Measurements from ENCODE around the gene KRTAP1-1. TPM values are rescaled to one million over a fixed set of nuclear protein-coding genes. Genes with fewer than 3 reads are reported as not detected.
"Not testable (repeated sequence)": the region's sequence is repeated elsewhere in the genome, so short reads cannot be mapped to it uniquely, and the experiment has no call there.

Gene KRTAP1-1
- total and polyA plus RNA-seq, 4 donors, result not detected

GRCh38 chr17:41009301-41009760 is 31.9 kb downstream of the KRTAP1-1 start:
- DNase-seq, result no peak
- Histone ChIP-seq H3K27me3 (ENCODE audit: control insufficient read depth in 1 of 2, insufficient read depth in 2 of 2, low read length in 1 of 2) (no peaks in the 10 kb centered on the region), H3K4me3 (ENCODE audit: low read length in 2 of 2) (no peak overlapping the region), H3K27ac (ENCODE audit: low read depth in 1 of 2, low read length in 2 of 2) (no peak overlapping the region), H3K36me3 (ENCODE audit: control insufficient read depth in 1 of 2, insufficient read depth in 2 of 2, low read length in 1 of 2) (no peaks in the 10 kb centered on the region), H3K9me3 (ENCODE audit: control insufficient read depth, low read length) (no peaks in the 10 kb centered on the region), H3K4me1 (ENCODE audit: control insufficient read depth in 1 of 2, insufficient read depth in 2 of 2, low read length in 2 of 2) (no peaks in the 10 kb centered on the region)
- intact Hi-C loops (cut with DNase I), result no loop called here
- ATAC-seq (ENCODE audit: low FRiP score), result no peak
- 40 to 46% methylated on average over 4 of the region's 4 CpGs for WGBS, 2 donors

- WGBS, 2 donors, result 79 to 83% methylated on average over 8 of the region's 8 CpGs
- Histone ChIP-seq H3K4me1 (ENCODE audit: control insufficient read depth in 1 of 2, insufficient read depth in 2 of 2, low read length in 2 of 2) (no peaks in the 10 kb centered on the region), H3K36me3 (ENCODE audit: control insufficient read depth in 1 of 2, insufficient read depth in 2 of 2, low read length in 1 of 2) (no peaks in the 10 kb centered on the region), H3K27ac (ENCODE audit: low read depth in 1 of 2, low read length in 2 of 2) (no peak within 1 kb of the TSS), H3K27me3 (ENCODE audit: control insufficient read depth in 1 of 2, insufficient read depth in 2 of 2, low read length in 1 of 2) (no peaks in the 10 kb centered on the region), H3K9me3 (ENCODE audit: control insufficient read depth, low read length) (no peaks in the 10 kb centered on the region), H3K4me3 (ENCODE audit: low read length in 2 of 2) (no peak within 1 kb of the TSS)
- no peak for DNase-seq
- no peak for ATAC-seq (ENCODE audit: low FRiP score)
- intact Hi-C loops (cut with DNase I), result no loop called here
Observed at GRCh38 chr17:41008811-41009210, 32.4 kb downstream of the KRTAP1-1 start, which contains the start of gene KRTAP3-1. Gene KRTAP3-1 (minus strand): TSS chr17:41009128. CDS start chr17:41009074, 54 bp downstream.

- Histone ChIP-seq H3K4me1 (ENCODE audit: control insufficient read depth in 1 of 2, insufficient read depth in 2 of 2, low read length in 2 of 2) (no peaks in the 10 kb centered on the region), H3K4me3 (ENCODE audit: low read length in 2 of 2) (no peak overlapping the region), H3K9me3 (ENCODE audit: control insufficient read depth, low read length) (no peaks in the 10 kb centered on the region), H3K27me3 (ENCODE audit: control insufficient read depth in 1 of 2, insufficient read depth in 2 of 2, low read length in 1 of 2) (no peaks in the 10 kb centered on the region), H3K36me3 (ENCODE audit: control insufficient read depth in 1 of 2, insufficient read depth in 2 of 2, low read length in 1 of 2) (no peaks in the 10 kb centered on the region), H3K27ac (ENCODE audit: low read depth in 1 of 2, low read length in 2 of 2) (no peak overlapping the region)
- ATAC-seq (ENCODE audit: low FRiP score), result no peak
- no peak for DNase-seq
- 82 to 89% methylated on average over 3 of the region's 3 CpGs for WGBS, 2 donors
- intact Hi-C loops (cut with DNase I), result no loop called here
Observed at GRCh38 chr17:41004397-41004796, 36.9 kb downstream of the KRTAP1-1 start.

- WGBS, 2 donors, result 46 to 50% methylated on average over 4 of the region's 4 CpGs
- no peaks in the 10 kb centered on the region for H3K27me3 ChIP-seq (ENCODE audit: control insufficient read depth in 1 of 2, insufficient read depth in 2 of 2, low read length in 1 of 2)
- ATAC-seq (ENCODE audit: low FRiP score), result no peak
- no peaks in the 10 kb centered on the region for H3K4me1 ChIP-seq (ENCODE audit: control insufficient read depth in 1 of 2, insufficient read depth in 2 of 2, low read length in 2 of 2)
- H3K27ac ChIP-seq (ENCODE audit: low read depth in 1 of 2, low read length in 2 of 2), result no peak overlapping the region
- H3K4me3 ChIP-seq (ENCODE audit: low read length in 2 of 2), result no peak overlapping the region
- intact Hi-C loops (cut with DNase I), result no loop called here
- no peak for DNase-seq
- no peaks in the 10 kb centered on the region for H3K36me3 ChIP-seq (ENCODE audit: control insufficient read depth in 1 of 2, insufficient read depth in 2 of 2, low read length in 1 of 2)
- no peaks in the 10 kb centered on the region for H3K9me3 ChIP-seq (ENCODE audit: control insufficient read depth, low read length)
Observed at GRCh38 chr17:41003926-41004325, 37.3 kb downstream of the KRTAP1-1 start.

GRCh38 chr17:41002814-41003213 is 38.4 kb downstream of the KRTAP1-1 start:
- Histone ChIP-seq H3K36me3 (ENCODE audit: control insufficient read depth in 1 of 2, insufficient read depth in 2 of 2, low read length in 1 of 2) (no peaks in the 10 kb centered on the region), H3K27ac (ENCODE audit: low read depth in 1 of 2, low read length in 2 of 2) (no peak overlapping the region), H3K27me3 (ENCODE audit: control insufficient read depth in 1 of 2, insufficient read depth in 2 of 2, low read length in 1 of 2) (no peaks in the 10 kb centered on the region), H3K4me3 (ENCODE audit: low read length in 2 of 2) (no peak overlapping the region), H3K4me1 (ENCODE audit: control insufficient read depth in 1 of 2, insufficient read depth in 2 of 2, low read length in 2 of 2) (no peaks in the 10 kb centered on the region), H3K9me3 (ENCODE audit: control insufficient read depth, low read length) (no peaks in the 10 kb centered on the region)
- DNase-seq (no peak), ATAC-seq (ENCODE audit: low FRiP score) (no peak)
- intact Hi-C loops (cut with DNase I), result no loop called here
- 50 to 52% methylated on average over 5 of the region's 5 CpGs for WGBS, 2 donors

GRCh38 chr17:41001795-41002194 is 39.5 kb downstream of the KRTAP1-1 start:
- Histone ChIP-seq H3K4me1 (ENCODE audit: control insufficient read depth in 1 of 2, insufficient read depth in 2 of 2, low read length in 2 of 2) (no peaks in the 10 kb centered on the region), H3K27ac (ENCODE audit: low read depth in 1 of 2, low read length in 2 of 2) (no peak overlapping the region), H3K4me3 (ENCODE audit: low read length in 2 of 2) (no peak overlapping the region), H3K9me3 (ENCODE audit: control insufficient read depth, low read length) (no peaks in the 10 kb centered on the region), H3K27me3 (ENCODE audit: control insufficient read depth in 1 of 2, insufficient read depth in 2 of 2, low read length in 1 of 2) (no peaks in the 10 kb centered on the region), H3K36me3 (ENCODE audit: control insufficient read depth in 1 of 2, insufficient read depth in 2 of 2, low read length in 1 of 2) (no peaks in the 10 kb centered on the region)
- WGBS, 2 donors, result 78 to 86% methylated on average over 4 of the region's 4 CpGs
- intact Hi-C loops (cut with DNase I), result no loop called here
- ATAC-seq (ENCODE audit: low FRiP score) (no peak), DNase-seq (no peak)

GRCh38 chr17:40999563-40999962 is 41.7 kb downstream of the KRTAP1-1 start, which contains the start of gene KRTAP3-2:
Gene KRTAP3-2 (minus strand): TSS chr17:40999906. CDS start chr17:40999853, 53 bp downstream.
- WGBS, 2 donors, result 69 to 77% methylated on average over 5 to 6 of the region's 6 CpGs
- H3K27me3 ChIP-seq (ENCODE audit: control insufficient read depth in 1 of 2, insufficient read depth in 2 of 2, low read length in 1 of 2); intact Hi-C loops (cut with DNase I); H3K27ac ChIP-seq (ENCODE audit: low read depth in 1 of 2, low read length in 2 of 2); H3K4me1 ChIP-seq (ENCODE audit: control insufficient read depth in 1 of 2, insufficient read depth in 2 of 2, low read length in 2 of 2); ATAC-seq (ENCODE audit: low FRiP score); H3K4me3 ChIP-seq (ENCODE audit: low read length in 2 of 2); H3K36me3 ChIP-seq (ENCODE audit: control insufficient read depth in 1 of 2, insufficient read depth in 2 of 2, low read length in 1 of 2); H3K9me3 ChIP-seq (ENCODE audit: control insufficient read depth, low read length); DNase-seq: not testable (repeated sequence)

- intact Hi-C loops (cut with DNase I), result no loop called here
- WGBS, 2 donors, result 17 to 28% methylated on average over 2 of the region's 2 CpGs
- DNase-seq (no peak), ATAC-seq (ENCODE audit: low FRiP score) (no peak)
- no peak overlapping the region for H3K4me3 ChIP-seq (ENCODE audit: low read length in 2 of 2)
- H3K36me3 ChIP-seq (ENCODE audit: control insufficient read depth in 1 of 2, insufficient read depth in 2 of 2, low read length in 1 of 2), result no peaks in the 10 kb centered on the region
- no peaks in the 10 kb centered on the region for H3K4me1 ChIP-seq (ENCODE audit: control insufficient read depth in 1 of 2, insufficient read depth in 2 of 2, low read length in 2 of 2)
- no peaks in the 10 kb centered on the region for H3K27me3 ChIP-seq (ENCODE audit: control insufficient read depth in 1 of 2, insufficient read depth in 2 of 2, low read length in 1 of 2)
- no peak overlapping the region for H3K27ac ChIP-seq (ENCODE audit: low read depth in 1 of 2, low read length in 2 of 2)
- H3K9me3 ChIP-seq (ENCODE audit: control insufficient read depth, low read length), result peaks cover 2% of the 10 kb centered on the region
Observed at GRCh38 chr17:40997361-40997760, 43.9 kb downstream of the KRTAP1-1 start.

- Histone ChIP-seq H3K9me3 (ENCODE audit: control insufficient read depth, low read length) (peaks cover 2% of the 10 kb centered on the region), H3K36me3 (ENCODE audit: control insufficient read depth in 1 of 2, insufficient read depth in 2 of 2, low read length in 1 of 2) (no peaks in the 10 kb centered on the region), H3K27me3 (ENCODE audit: control insufficient read depth in 1 of 2, insufficient read depth in 2 of 2, low read length in 1 of 2) (no peaks in the 10 kb centered on the region), H3K4me1 (ENCODE audit: control insufficient read depth in 1 of 2, insufficient read depth in 2 of 2, low read length in 2 of 2) (no peaks in the 10 kb centered on the region), H3K27ac (ENCODE audit: low read depth in 1 of 2, low read length in 2 of 2) (no peak overlapping the region), H3K4me3 (ENCODE audit: low read length in 2 of 2) (no peak overlapping the region)
- intact Hi-C loops (cut with DNase I), result no loop called here
- DNase-seq (no peak), ATAC-seq (ENCODE audit: low FRiP score) (no peak)
- 74 to 75% methylated on average over 4 of the region's 4 CpGs for WGBS, 2 donors
Observed at GRCh38 chr17:40996829-40997228, 44.4 kb downstream of the KRTAP1-1 start.

Data from aorta (tissue), 5 donors.